HepG2 (cell line): ENCODE data around the gene DBN1. TPM values are rescaled to one million over a fixed set of nuclear protein-coding genes. Genes with fewer than 3 reads are reported as not detected.

Experiments
- AKAP8 ChIP-seq: sonication (generic); formaldehyde crosslinking; IDR thresholded peaks from 2 replicates; pipeline ENCODE4 v1.5.1; 2020; ENCODE audit warnings: mild to moderate bottlenecking, missing genetic modification reagents
- GABPA ChIP-seq, 2 experiments: IDR thresholded peaks; 2 replicates each; pipeline ENCODE4 v1.6.1; 2011 to 2016; ENCODE audit warnings: low read depth in 2 of 2, low read length in 1 of 2, missing biosample characterization in 1 of 2, missing genetic modification characterization in 1 of 2
- LCORL ChIP-seq, 2 experiments: fragments of 450-650 bp in 1 of 2; sonication (generic) in 1 of 2; formaldehyde crosslinking in 1 of 2; IDR thresholded peaks; 2 replicates each; pipeline versions ENCODE4 v1.5.0 to v1.6.1; 2017 to 2020; ENCODE audit warnings: antibody characterized with exemption in 1 of 2, missing genetic modification reagents in 1 of 2
- MAF1 ChIP-seq: sonication (generic); formaldehyde crosslinking; IDR thresholded peaks from 2 replicates; pipeline ENCODE4 v1.5.0; 2020; ENCODE audit warnings: missing genetic modification reagents, borderline replicate concordance
- MED1 ChIP-seq: sonication (generic); formaldehyde crosslinking; IDR thresholded peaks from 2 replicates; pipeline ENCODE4 v1.4.0; 2020; ENCODE audit warnings: missing genetic modification reagents
- MED8 ChIP-seq: sonication (generic); formaldehyde crosslinking; IDR thresholded peaks from 2 replicates; pipeline ENCODE4 v1.8.1; 2023; ENCODE audit warnings: mild to moderate bottlenecking, missing genetic modification reagents; ENCODE audit not compliant: insufficient replicate concordance
- MIER3 ChIP-seq: IDR thresholded peaks from 2 replicates; pipeline ENCODE4 v1.6.1; 2016; ENCODE audit warnings: missing compliant biosample characterization, borderline replicate concordance
- MTA3 ChIP-seq: sonication (generic); formaldehyde crosslinking; IDR thresholded peaks from 2 replicates; pipeline ENCODE4 v1.4.0; 2020; ENCODE audit warnings: missing genetic modification reagents
- PHF20 ChIP-seq: sonication (generic); formaldehyde crosslinking; IDR thresholded peaks from 2 replicates; pipeline ENCODE4 v1.5.0; 2020; ENCODE audit warnings: mild to moderate bottlenecking, missing genetic modification reagents
- SNRNP70 ChIP-seq: fragments of 200-400 bp; formaldehyde crosslinking; IDR thresholded peaks from 2 replicates; pipeline ENCODE4 v1.6.1; 2017; ENCODE audit warnings: mild to moderate bottlenecking, low read depth, low read length, moderate library complexity
- TMF1 ChIP-seq: sonication (generic); formaldehyde crosslinking; IDR thresholded peaks from 2 replicates; pipeline ENCODE4 v1.8.1; 2022; ENCODE audit warnings: low read depth, missing genetic modification reagents
- ZNF12 ChIP-seq: sonication (generic); formaldehyde crosslinking; IDR thresholded peaks from 2 replicates; pipeline ENCODE4 v1.5.0; 2020; ENCODE audit warnings: missing genetic modification reagents
- ZNF747 ChIP-seq: sonication (generic); formaldehyde crosslinking; IDR thresholded peaks from 2 replicates; pipeline ENCODE4 v1.8.1; 2023; ENCODE audit warnings: missing genetic modification reagents, mild to moderate bottlenecking, borderline replicate concordance
- polyA plus RNA-seq, 8 experiments: library from polyadenylated mRNA; depleted of rRNA in 3 of 8; stranded (reverse) in 7 of 8; unstranded in 1 of 8; fragments of >200 nt; fragmentation: Illumina TruSeq in 4 of 8; extraction: Trizol in 4 of 8; gene quantifications; 2 replicates each; pipeline versions ENCODE4 v1.2.1 to v1.2.3, GENCODE V29; 2011 to 2016; ENCODE audit warnings: low read depth in 4 of 8, missing spikeins in 1 of 8, mixed read lengths in 1 of 8; ENCODE audit not compliant: insufficient read depth in 1 of 8
- total RNA-seq, 5 experiments: library from RNA; depleted of rRNA; stranded (reverse); fragments of >200 nt; fragmentation: Illumina TruSeq; extraction: Trizol; gene quantifications; 2 replicates each; pipeline ENCODE4 v1.2.3, GENCODE V29; 2016; ENCODE audit warnings: low read depth in 1 of 5
- TF ChIP-seq, protein P1 (sequence below): sonication (generic); formaldehyde crosslinking; IDR thresholded peaks from 2 replicates; pipeline ENCODE4 v1.4.0; 2020; ENCODE audit warnings: missing genetic modification reagents, low read depth, mild to moderate bottlenecking, borderline replicate concordance
- TF ChIP-seq, protein P2 (sequence below): sonication (generic); formaldehyde crosslinking; IDR thresholded peaks from 2 replicates; pipeline ENCODE4 v1.4.0; 2020; ENCODE audit warnings: mild to moderate bottlenecking, low read depth, missing genetic modification reagents
- TF ChIP-seq, protein P3 (sequence below): sonication (generic); formaldehyde crosslinking; conservative IDR thresholded peaks from 2 replicates; pipeline ENCODE4 v1.8.0; 2022; ENCODE audit warnings: mild to moderate bottlenecking, moderate library complexity, missing genetic modification reagents
- TF ChIP-seq, protein P4 (sequence below): sonication (generic); formaldehyde crosslinking; IDR thresholded peaks from 2 replicates; pipeline ENCODE4 v1.4.0; 2020; ENCODE audit warnings: missing genetic modification reagents

Gene DBN1
- total and polyA plus RNA-seq, 2 of the 13 experiments (the other 11 are each of a cell fraction or from before 2014, with no cell fraction given) = 27.0 to 37.3 TPM

DNA sequence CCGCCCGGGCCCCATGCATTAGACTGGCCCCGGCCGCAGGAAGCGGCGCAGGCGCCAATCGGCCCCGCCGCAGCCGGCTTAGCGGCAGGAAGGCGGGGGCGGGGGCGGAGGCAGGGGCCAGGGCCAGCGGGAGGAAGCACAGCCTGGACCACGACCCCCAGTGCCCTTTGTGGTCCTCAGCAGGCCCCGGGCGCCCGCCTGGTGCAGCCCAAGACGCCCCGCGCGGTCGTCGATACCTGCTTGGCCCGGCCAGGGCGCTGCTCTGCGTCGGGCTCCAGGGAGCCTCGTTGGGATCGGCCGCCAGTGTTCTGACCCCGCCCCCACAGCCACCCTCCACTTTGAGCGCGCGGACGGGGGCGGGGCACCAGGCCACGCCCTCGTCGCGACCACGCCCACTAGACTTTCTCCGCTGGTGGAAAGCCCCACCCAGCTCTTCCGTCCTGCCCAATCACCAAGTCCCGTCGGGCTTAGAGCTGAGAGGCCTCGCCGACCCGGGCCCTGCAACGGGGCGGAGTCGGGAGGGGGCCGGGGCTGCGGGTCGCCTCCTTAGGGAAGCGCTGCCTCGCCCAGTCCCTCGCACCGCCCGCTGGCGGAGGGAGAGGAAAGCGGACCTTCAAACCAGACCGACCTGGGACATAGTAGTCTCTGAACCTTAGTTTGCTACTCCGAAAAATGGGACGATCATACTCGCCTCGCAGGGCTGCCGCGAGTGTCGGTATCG, 24.0 kb upstream of the DBN1 start, which contains the start of gene PDLIM7 (continued):
- no peak for TF ChIP-seq MIER3 (CRISPR knock-in tag)
- TF ChIP-seq, protein P1, sequence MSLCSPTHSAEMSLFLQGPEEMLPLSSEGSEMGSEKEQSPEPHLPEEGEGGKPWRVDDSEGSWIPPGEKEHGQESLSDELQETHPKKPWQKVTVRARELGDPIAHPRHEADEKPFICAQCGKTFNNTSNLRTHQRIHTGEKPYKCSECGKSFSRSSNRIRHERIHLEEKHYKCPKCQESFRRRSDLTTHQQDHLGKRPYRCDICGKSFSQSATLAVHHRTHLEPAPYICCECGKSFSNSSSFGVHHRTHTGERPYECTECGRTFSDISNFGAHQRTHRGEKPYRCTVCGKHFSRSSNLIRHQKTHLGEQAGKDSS (CRISPR knock-in tag) = 0 out of 2 replicates have a peak, but pooled peaks have one; percentile 19
- peak; percentile 74 for TF ChIP-seq MED8 (CRISPR knock-in tag)
- peak; percentile 33; the same call in 1 of the 2 replicates for TF ChIP-seq PHF20
- TF ChIP-seq AKAP8 (CRISPR knock-in tag) = 0 out of 2 replicates have a peak, but pooled peaks have one; percentile 52
- TF ChIP-seq SNRNP70 = no peak
- TF ChIP-seq, protein P2, sequence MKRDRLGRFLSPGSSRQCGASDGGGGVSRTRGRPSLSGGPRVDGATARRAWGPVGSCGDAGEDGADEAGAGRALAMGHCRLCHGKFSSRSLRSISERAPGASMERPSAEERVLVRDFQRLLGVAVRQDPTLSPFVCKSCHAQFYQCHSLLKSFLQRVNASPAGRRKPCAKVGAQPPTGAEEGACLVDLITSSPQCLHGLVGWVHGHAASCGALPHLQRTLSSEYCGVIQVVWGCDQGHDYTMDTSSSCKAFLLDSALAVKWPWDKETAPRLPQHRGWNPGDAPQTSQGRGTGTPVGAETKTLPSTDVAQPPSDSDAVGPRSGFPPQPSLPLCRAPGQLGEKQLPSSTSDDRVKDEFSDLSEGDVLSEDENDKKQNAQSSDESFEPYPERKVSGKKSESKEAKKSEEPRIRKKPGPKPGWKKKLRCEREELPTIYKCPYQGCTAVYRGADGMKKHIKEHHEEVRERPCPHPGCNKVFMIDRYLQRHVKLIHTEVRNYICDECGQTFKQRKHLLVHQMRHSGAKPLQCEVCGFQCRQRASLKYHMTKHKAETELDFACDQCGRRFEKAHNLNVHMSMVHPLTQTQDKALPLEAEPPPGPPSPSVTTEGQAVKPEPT (CRISPR knock-in tag) = no peak
- peak; percentile 60; the same call in 1 of the 2 replicates for TF ChIP-seq ZNF12 (CRISPR knock-in tag)
- TF ChIP-seq ZNF747 = no peak; the same call in 1 of the 2 replicates
- 0 out of 2 replicates have a peak, but pooled peaks have one; percentile 50 for TF ChIP-seq MAF1 (CRISPR knock-in tag)
- TF ChIP-seq GABPA (IDR thresholded peaks at IDR 0.05; ENCODE audit: low read depth, low read length) = no peak
- peak; percentile 24; the same call in 1 of the 2 replicates for TF ChIP-seq GABPA (CRISPR knock-in tag; IDR thresholded peaks at IDR 0.05; ENCODE audit: low read depth)
- no peak for TF ChIP-seq LCORL (IDR thresholded peaks at IDR 0.05)
- TF ChIP-seq LCORL (CRISPR knock-in tag; IDR thresholded peaks at IDR 0.05) = peak; percentile 66
- TF ChIP-seq, protein P3, sequence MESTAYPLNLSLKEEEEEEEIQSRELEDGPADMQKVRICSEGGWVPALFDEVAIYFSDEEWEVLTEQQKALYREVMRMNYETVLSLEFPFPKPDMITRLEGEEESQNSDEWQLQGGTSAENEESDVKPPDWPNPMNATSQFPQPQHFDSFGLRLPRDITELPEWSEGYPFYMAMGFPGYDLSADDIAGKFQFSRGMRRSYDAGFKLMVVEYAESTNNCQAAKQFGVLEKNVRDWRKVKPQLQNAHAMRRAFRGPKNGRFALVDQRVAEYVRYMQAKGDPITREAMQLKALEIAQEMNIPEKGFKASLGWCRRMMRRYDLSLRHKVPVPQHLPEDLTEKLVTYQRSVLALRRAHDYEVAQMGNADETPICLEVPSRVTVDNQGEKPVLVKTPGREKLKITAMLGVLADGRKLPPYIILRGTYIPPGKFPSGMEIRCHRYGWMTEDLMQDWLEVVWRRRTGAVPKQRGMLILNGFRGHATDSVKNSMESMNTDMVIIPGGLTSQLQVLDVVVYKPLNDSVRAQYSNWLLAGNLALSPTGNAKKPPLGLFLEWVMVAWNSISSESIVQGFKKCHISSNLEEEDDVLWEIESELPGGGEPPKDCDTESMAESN (CRISPR knock-in tag) = 0 out of 2 replicates have a peak, but pooled peaks have one; percentile 42
- peak; percentile 34; the same call in 1 of the 2 replicates for TF ChIP-seq MED1
- TF ChIP-seq, protein P4, sequence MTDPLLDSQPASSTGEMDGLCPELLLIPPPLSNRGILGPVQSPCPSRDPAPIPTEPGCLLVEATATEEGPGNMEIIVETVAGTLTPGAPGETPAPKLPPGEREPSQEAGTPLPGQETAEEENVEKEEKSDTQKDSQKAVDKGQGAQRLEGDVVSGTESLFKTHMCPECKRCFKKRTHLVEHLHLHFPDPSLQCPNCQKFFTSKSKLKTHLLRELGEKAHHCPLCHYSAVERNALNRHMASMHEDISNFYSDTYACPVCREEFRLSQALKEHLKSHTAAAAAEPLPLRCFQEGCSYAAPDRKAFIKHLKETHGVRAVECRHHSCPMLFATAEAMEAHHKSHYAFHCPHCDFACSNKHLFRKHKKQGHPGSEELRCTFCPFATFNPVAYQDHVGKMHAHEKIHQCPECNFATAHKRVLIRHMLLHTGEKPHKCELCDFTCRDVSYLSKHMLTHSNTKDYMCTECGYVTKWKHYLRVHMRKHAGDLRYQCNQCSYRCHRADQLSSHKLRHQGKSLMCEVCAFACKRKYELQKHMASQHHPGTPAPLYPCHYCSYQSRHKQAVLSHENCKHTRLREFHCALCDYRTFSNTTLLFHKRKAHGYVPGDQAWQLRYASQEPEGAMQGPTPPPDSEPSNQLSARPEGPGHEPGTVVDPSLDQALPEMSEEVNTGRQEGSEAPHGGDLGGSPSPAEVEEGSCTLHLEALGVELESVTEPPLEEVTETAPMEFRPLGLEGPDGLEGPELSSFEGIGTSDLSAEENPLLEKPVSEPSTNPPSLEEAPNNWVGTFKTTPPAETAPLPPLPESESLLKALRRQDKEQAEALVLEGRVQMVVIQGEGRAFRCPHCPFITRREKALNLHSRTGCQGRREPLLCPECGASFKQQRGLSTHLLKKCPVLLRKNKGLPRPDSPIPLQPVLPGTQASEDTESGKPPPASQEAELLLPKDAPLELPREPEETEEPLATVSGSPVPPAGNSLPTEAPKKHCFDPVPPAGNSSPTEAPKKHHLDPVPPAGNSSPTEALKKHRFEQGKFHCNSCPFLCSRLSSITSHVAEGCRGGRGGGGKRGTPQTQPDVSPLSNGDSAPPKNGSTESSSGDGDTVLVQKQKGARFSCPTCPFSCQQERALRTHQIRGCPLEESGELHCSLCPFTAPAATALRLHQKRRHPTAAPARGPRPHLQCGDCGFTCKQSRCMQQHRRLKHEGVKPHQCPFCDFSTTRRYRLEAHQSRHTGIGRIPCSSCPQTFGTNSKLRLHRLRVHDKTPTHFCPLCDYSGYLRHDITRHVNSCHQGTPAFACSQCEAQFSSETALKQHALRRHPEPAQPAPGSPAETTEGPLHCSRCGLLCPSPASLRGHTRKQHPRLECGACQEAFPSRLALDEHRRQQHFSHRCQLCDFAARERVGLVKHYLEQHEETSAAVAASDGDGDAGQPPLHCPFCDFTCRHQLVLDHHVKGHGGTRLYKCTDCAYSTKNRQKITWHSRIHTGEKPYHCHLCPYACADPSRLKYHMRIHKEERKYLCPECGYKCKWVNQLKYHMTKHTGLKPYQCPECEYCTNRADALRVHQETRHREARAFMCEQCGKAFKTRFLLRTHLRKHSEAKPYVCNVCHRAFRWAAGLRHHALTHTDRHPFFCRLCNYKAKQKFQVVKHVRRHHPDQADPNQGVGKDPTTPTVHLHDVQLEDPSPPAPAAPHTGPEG (CRISPR knock-in tag) = peak; percentile 54; the same call in 1 of the 2 replicates
- TF ChIP-seq TMF1 (CRISPR knock-in tag) = peak; percentile 52; the same call in 1 of the 2 replicates
- TF ChIP-seq MTA3 = no peak
